Fibroblast of peridontal ligament (primary cell): ENCODE data around the gene SP140.
A peak's percentile ranks its signal among the peaks of the same experiment; 100 is the strongest.
"Not testable (repeated sequence)": the region's sequence is repeated elsewhere in the genome, so short reads cannot be mapped to it uniquely, and the experiment has no call there.

Source experiments
- DNase-seq: peaks from one replicate; pipeline ENCODE4 v3.0.0-alpha.2; 2010; ENCODE audit errors: extremely low read depth

Gene SP140

DNA sequence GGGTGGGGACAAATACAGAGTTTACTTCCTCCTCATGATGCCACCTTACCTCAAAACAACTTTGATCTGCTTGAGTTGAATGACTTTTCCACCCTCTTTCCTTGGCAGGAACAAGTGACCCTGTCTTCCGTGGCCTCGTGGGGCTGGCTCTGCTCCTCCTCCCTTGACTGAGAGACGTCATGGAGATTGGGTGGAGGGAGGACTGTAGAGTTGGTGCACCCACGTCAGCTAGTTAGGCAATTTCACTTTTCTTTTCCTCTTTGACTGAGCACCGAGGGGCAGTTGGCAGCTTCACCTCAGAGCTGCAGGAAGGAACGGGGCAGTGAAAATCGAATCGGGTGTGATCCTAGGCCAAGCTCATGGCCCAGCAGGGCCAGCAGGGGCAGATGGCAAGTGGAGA is at the start of gene SP140:
SP140 (plus strand) TSS at position 251 of the 400 bp plus-strand sequence; CDS start at position 360, 109 bp downstream.
- DNase-seq, result no peak

DNA sequence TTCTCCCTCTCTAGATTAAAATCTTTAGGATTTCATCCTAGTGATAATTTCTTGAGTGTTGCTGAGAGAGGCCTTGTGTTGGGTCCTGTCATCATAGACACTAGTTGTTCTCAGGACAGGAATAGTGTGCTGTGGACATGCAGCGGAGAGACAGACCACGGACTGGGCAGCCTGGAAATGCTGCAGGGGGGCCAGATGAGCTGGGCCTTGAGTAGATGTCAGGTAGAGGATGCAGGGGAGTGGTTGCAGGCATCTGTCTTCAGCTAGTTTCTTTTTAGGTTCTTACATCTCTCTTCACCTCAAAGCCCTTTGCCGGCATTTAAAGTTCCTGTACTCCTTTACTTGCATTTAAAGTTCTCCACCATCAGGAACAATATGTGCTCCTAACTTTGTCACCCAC is 48.5 kb upstream of the SP140 start:
- DNase-seq, result no peak

DNA sequence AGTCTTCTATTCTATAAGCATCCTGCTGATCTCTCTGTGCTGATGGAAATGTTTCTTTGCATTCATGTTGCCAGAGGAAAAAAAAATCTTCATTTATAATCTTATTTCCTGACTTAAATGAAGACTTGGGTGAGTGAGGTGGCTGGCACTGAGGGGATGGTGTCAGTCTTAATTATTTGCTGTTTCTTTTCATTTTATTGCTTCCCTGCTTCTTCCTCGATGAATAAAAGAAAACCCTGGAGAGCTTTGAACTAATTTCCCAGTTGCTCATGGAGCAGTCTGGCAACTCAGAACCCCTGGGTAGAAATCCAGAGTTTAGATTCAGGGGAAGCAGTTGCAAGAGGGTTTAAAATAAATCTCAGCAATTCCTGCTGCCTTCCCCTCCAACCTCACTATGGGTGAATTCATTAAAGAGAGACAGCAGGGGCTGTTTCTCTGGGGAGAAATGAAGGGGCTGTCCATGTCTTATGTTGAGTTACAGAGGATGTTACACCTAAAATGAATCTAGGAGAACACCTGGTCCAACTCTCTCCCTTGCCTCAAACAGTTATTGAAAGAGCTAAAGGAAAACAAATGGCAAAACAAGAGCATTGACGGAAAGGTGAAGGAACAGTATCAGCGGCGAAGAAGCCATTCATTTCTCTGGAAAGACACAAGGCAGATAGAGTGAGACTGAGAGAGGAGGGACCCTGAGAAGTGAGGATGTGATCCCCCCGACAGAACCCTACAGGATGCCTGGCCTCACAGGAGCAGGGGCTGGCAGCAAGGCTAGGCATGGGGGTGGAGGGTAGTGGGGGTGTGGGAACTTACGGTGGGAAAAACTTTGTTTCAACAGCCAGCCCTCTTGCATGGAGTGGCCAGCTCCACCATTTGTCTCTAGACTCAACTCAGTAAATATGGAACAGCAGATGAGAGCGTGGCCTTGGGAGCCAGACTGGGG is 46.7 kb upstream of the SP140 start:
- DNase-seq, result no peak

DNA sequence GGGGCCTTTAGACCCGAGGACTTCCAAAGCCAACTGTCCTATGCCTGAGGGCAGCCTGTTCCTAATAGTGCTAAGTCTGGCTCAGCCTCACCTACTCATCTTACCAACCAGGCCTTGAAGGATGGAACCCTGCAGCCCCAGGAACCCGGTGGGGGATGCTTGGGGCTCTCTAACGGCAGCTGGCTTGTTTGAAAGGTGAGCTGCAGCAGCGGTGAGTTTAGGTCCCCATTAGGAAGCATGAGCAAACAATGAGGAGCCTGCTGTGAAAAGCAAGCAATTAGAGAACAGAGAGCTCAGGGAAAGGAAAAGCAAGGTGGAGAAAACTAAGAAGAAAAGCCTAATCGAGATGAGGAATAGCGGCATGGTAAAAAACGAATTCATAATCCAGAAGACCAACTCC is 45.6 kb upstream of the SP140 start:
- no peak for DNase-seq

DNA sequence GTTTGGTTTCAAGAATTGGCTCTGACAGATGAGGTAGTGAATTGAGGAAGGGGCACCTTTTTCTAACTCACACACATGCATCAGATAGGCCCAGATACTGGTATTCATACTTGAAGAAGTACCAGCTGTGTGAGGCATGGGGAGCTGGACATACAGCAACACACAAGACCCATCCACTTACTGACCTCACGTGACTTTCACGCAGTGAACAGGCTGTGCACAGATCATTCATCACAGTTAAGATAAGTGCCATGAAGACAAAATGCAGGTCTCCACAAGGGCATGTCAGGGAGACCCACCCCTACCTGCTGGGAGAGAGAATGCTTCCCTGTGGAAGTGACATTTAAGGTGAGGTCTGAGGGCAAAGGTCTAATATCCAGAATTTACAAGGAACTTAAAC is 44.3 kb upstream of the SP140 start:
- no peak for DNase-seq

DNA sequence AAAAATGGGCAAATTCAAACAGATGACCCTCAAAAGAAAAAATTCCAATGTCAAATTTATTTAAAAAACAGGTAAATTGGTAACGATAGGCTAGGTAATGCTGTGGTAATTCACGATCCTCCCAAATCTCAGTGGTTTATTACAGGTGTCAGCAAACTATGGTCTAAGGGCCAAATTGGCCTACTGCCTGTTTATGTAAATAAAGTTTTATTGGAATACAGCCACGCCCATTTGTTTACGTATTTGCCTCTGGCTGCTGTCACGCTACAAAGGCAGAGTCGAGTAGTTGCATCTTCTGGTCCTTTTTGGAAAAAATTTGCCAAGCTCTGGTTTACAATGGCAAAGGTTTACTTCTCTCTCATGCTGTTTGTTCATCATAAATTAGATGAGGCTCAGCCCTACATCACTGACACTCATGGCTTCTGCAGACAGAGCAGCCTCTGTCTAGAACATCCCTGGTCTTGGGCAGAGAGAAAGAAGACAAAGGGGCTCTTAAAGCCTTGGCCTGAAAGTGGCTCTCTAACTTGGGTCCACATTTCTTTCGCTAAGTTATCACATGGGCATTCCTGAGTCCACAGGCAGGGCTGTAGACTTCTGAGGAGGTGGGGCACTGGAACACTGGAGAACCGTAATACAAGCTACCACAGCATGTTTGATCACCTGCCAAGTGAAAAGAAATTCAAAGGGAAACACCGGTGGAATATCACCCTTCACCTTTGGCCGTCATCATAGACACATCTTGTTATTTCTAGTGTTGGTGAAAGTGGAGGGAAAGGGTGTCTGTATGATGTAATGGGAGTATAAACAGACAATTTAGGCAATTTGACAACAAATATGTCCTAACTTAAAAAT is 40.6 kb upstream of the SP140 start:
- DNase-seq, result peak; percentile 30

DNA sequence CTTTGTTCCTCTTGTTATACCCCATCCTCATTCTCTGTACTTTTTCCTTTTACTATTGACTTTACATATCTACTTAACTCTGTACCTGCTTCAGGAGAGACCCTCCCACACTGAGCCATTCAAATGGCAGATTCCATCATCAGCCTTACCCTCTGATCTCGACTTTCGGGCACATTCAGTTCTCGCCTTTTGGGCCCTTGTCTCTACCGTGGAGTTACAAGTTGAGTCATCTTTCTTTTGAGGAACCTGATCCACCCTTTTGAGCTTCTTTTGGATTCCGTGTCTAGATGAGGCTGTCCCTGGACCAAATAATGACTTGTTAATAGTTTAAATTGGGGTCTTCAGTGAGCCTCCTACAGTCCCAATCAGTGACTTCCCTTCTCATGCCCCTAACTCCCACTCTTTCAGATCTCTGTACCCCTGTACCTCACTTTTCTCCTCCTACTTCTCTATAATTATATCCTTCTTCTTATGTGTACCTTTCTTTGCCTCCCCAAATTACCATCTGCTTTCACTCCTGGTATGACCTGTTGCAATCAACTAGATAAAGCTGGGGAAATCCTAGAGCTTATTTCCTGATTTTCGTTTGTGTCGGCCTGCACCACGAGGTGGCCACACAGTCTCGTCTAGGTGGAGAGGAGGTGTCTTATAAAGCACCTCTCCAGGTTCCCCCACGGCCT is 23.0 kb upstream of the SP140 start:
- no peak for DNase-seq

DNA sequence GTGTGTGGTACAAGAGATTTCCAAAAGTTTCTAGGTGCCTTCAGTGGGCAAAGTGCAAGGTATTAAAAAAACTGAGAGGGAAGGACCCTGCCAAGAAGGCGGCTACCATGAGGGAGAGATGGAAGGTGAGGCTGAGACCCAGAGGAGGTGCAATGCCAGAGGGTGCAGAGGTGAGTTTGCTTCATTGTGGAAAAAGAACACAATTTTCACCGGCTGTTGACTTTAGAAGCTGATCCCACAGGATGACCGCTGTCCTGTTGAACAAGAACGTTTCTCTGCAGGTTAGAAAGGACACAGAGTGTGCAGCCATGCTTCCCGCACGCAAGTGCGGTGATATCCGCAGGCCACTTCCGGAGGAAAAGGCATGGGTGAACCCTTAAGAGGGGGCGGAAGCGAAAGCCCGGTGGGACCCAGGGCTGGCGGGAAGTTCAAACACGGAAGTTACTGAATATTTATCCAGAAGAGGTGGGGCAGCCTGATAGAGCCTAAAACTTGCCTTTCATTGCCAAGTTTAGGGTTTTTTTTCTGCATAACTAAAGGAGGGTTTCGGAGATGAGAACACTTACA is 22.3 kb upstream of the SP140 start:
- no peak for DNase-seq

DNA sequence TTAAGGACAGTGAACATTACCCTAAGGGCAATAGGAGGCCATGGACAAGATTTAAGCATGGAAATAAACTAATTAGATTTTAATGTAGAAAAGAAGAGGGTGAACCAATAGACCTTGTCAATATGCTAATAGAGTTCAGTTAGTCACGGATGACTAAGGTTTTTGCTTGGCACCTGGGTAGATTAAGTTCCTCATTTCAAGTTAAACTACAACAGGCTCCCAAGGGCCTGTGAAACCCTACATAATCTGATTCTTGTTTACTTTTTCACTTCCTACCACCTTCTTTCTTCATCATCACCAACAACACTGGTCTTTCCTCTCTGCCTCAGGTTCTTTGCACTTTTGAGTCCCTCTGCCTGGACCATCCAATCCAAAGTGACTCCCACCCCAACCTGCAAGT is 20.5 kb upstream of the SP140 start:
- no peak for DNase-seq

DNA sequence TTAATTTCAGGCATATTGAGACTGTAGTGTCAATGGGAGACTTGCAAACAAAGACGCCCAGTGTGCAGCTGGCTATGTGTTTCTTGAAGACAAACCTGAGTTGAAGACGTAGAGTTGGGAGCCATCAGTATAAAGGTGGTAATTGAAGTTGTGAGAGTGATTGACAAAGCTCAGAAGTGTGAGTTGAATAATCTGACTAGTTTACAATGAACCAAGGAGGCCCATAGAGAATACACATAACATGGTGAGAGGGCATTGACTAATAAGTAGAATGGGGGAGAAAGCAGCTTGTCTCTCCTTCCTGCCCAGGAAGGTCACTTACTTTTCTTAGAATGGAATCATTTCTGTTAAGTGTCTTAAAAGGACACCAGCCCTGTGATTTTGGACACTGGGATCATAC is 19.8 kb upstream of the SP140 start:
- no peak for DNase-seq

DNA sequence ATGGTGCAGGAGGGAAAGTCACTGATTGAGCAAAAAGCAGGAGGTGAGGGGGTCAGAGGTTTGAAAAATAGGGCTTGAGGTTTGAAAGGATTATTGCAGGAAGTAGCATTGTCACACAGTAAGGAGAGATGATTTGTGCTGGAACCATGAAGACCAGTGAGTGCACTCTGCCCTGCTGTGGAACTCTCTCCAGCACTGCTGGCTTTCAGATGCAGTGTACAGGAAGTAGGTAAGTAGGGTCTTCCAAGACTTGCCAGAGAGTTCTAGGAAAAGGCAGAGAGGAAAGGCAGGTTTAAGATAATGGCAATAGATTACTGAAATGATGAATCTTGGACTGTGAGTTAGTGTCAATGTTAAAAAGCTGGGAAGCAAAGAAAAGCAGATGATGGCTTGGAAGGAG is 17.0 kb upstream of the SP140 start:
- no peak for DNase-seq

DNA sequence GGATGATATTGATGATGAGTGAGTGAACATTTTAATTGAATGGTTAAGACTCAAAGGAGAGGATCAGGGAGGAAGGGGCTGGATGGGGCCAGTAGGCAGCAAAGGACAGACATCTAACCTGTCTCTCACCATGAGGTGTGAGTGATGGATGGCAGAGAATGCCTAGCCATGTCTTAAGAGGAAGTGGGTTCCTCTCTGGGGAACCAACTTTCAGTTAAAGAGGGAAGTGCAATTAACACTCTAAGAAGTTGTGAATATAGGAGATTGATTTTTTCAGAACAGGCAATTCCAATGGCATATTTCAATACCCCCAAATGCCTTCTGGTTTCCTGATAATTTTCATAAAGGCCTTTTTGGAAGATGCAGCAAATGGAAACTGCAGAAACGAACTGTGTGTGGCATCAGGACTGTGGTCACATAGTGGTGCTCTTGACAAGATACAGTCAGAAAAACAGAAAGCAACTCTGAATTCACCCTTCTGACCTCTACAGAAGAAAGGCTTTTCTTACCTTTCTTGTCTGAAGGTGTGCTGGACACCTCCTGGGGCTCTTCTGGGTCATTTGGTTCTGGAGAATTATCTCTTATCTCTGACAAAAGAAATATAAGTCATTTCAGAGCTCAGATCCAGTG is 16.0 kb upstream of the SP140 start:
- DNase-seq, result no peak

DNA sequence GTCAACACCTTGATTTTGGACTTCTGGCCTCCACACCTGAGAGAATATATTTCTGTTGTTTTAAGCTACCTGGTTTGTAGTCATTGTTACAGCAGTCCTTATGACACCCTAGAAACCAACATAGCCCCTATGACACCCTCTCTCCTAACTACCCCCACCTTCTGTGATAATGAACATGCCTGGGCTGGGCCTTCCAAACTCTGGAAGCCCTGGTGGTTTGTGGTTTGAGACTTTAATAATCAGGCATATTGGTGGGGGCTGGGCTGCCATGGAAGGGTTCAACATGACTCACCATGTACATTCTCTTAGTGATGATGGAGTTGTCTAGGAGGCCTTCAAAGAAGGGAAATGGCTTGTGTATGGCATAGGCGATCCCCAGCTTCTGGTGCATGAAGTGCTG is 9.0 kb upstream of the SP140 start:
- DNase-seq, result no peak

DNA sequence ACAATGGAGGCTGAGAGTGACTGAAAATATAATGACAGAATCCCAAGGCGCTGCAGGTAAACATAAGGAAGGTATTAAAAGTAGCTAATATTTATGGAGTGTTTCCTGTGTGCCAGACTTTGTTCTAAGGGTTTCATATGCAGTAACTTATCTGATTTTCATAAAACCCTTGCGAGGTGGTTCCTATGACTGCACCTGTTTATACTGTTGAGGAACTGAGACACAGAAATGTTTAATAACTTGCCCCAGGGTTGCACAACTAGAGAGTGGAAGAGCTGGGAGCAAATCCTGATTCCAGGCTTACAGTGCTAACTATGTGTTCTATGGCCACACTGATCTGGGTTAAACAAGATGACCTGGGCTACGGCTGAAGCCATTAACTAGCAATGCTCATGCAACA is 8.1 kb upstream of the SP140 start:
- no peak for DNase-seq

DNA sequence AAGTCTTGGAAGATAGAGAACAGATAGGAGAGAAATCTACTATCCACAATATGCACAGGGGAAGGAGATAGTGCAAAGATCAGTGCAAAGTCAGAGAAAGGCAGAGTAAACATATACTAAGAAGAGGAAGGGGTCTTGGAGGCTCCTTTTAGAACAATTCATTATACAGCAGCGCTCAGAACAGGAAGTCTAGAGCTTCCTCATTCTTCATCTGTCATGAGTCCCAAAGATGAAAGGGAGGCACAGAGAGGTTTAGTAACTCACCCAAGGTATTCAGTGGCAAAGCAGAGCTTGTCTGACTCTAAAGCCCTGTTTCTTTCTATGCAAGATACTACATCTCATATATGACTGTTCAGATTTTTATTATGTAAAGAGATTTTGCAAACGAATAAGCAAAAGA is 7.1 kb upstream of the SP140 start:
- DNase-seq, result no peak

DNA sequence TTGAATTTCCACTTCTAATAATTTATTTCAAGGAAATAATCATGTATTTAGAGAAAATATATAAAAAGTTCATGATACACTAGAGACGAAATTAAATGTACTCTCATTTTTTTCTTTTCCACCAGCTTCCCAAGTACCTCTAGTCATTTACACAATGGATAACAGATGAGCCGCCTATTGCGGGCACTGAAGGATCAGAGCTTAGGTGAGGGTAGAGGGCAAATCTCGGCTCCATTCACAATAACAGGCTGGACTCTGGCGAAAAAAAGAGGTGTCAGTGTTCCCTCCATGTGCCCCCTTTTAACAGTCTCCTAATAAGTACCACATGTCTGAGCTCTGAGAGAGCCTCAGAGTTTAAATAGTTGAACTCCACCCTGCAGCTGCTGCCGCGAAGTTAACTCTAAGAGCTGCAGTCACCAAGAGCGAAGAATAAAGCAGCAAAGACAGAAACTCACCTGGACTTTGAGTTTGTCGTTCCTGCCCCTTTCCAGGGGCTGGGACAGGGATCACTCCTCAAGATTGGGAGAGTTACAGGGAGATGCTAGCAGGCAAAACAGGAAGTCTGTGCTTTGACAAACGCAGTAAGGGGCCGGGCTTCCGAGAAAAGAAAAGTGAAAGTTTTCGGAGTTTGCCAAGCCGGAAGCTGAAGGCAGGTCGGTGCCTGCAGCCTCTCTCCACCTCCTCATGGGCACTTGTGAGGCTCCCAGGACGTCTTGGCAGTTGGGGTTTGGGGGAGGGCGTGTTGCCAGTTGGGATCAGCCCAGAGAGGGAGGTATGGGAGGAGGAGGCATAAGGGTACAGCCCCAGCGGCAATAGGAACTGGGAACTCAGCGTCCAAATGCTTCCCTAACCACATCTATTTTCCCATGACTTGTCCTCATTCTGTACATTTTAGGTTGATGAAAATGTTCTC is 5.9 kb upstream of the SP140 start, which contains the start of gene SP110:
SP110 (minus strand) TSS at position 566 of the 913 bp plus-strand sequence. CDS start 3,057 bp downstream, outside the sequence.
- peak; percentile 86 for DNase-seq

DNA sequence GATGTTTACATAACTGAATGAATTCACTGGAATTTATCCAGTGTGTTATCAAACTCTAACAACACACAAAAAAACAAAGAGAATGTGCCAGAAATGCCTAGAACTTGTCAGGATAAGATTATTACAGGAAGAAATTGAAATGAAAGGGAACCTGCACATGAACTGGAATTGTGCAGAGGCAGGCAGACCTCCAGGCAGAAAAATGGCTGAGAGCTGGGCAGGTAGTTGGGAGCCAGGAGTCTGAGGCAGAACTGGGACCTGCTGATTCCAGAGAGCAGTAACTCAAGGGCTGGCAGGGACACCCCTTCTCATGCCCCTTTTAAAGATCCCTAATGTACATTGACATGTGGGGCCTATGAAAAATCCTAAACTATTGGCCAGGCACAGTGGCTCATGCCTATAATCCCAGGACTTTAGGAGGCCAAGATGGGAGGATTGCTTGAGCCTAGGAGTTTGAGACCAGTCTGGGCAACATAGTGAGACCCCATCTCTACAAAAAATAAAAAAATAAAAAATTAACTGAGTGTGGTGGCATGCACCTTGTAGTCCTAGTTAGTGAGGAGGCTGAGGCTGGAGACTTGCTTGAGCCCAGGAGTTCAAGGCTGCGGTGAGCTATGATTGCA is 5.1 kb upstream of the SP140 start:
- DNase-seq, result no peak

DNA sequence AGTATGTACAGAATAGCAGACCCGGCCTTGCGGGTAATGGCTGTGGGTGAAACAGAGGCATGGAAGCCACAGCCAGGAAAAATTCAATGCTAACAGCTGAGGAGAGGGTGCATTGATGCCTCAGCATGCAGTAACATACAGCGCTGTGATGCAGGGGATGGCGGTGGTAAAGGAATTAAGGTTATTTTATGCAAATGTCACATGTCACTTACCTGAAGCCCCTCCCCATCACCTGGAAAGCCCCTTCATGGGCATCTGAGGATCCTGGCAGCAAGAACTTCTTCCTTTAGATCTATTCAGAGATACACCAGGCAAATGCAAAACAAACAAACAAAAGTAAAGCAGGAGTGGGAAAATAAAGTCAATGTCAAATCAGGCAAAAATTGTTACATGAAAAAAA is 4.0 kb upstream of the SP140 start:
- no peak for DNase-seq

DNA sequence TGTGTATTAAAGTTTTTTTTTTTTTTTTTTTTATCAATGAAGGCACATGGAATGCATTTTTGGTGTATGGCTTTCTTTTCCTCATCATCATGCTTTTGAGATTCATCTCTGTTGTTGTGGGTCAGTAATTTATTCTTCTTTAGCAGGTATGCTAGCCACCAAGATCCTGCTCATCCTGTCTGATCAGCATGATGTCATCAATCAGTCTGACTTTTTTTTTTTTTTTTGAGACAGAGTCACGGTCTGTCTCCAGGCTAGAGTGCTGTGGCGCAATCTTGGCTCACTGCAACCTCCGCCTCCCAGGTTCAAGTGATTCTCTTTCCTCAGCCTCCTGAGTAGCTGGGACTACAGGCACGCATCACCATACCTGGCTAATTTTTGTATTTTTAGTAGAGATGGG is 2.7 kb upstream of the SP140 start:
- not testable (repeated sequence) for DNase-seq

DNA sequence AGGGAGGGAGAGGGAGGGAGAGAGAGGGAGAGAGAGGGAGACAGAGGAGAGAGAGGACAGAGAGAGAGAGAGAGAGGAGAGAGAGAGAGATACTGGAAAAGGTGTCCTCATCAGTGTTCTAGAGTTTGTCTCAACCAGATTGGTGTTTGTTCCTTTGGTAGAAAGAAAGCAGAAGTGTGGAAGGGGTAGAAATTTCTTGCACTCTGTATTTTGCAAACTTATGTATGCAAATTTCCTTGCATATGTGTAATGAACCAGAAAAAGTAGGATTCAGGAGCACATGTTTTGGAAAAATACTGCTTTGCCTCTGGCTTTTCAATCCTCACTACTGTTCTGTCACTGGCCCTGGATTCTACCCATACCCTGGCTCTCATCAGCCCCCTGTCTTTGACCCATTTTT is 1.1 kb upstream of the SP140 start:
- DNase-seq, result no peak
